HG02870 (cell line): ENCODE results near the gene HPD.
"Not testable (repeated sequence)": the region's sequence is repeated elsewhere in the genome, so short reads cannot be mapped to it uniquely, and the experiment has no call there.

Experiments used
- ATAC-seq: cut with Tn5 transposase; IDR thresholded peaks from one replicate; pipeline ENCODE4 v1.9.1; 2021; ENCODE audit warnings: mild to moderate bottlenecking, moderate library complexity; ENCODE audit not compliant: unreplicated experiment

HPD gene

GRCh38 chr12:121858662-121859572 lies at the start of gene HPD:
Gene HPD, minus strand, starts transcription at chr12:121858859. Its CDS starts 36 bp downstream, at chr12:121858823.
- no peak for ATAC-seq

- no peak for ATAC-seq
Observed at GRCh38 chr12:121905746-121906145, 47.1 kb upstream of the HPD start.

- ATAC-seq = no peak
Observed at GRCh38 chr12:121903202-121903601, 44.5 kb upstream of the HPD start.

GRCh38 chr12:121899590-121899989 lies 40.9 kb upstream of the HPD start:
- no peak for ATAC-seq

GRCh38 chr12:121898287-121898686 lies 39.6 kb upstream of the HPD start:
- ATAC-seq = no peak

- no peak for ATAC-seq
Observed at GRCh38 chr12:121894633-121895032, 36.0 kb upstream of the HPD start.

- no peak for ATAC-seq
Observed at GRCh38 chr12:121893961-121894460, 35.4 kb upstream of the HPD start.

- ATAC-seq = no peak
Observed at GRCh38 chr12:121892673-121893561, 34.3 kb upstream of the HPD start.

- ATAC-seq = not testable (repeated sequence)
Observed at GRCh38 chr12:121889661-121890060, 31.0 kb upstream of the HPD start.

GRCh38 chr12:121889274-121889624 lies 30.6 kb upstream of the HPD start:
- no peak for ATAC-seq

- ATAC-seq = peak; percentile 90
Observed at GRCh38 chr12:121888478-121889273, 30.0 kb upstream of the HPD start, which contains the start of gene PSMD9. Gene PSMD9, plus strand, starts transcription at chr12:121888790. Its CDS starts 67 bp downstream, at chr12:121888857.

- ATAC-seq = no peak
Observed at GRCh38 chr12:121888083-121888477, 29.4 kb upstream of the HPD start.

GRCh38 chr12:121885129-121885528 lies 26.5 kb upstream of the HPD start:
- ATAC-seq = not testable (repeated sequence)

GRCh38 chr12:121883315-121883660 lies 24.6 kb upstream of the HPD start:
- no peak for ATAC-seq

GRCh38 chr12:121876080-121876447 lies 17.4 kb upstream of the HPD start:
- not testable (repeated sequence) for ATAC-seq

GRCh38 chr12:121875582-121875981 lies 16.9 kb upstream of the HPD start:
- ATAC-seq = no peak

GRCh38 chr12:121874071-121874470 lies 15.4 kb upstream of the HPD start:
- no peak for ATAC-seq

- no peak for ATAC-seq
Observed at GRCh38 chr12:121873216-121873569, 14.5 kb upstream of the HPD start.

- no peak for ATAC-seq
Observed at GRCh38 chr12:121872546-121873215, 14.0 kb upstream of the HPD start.

- ATAC-seq = no peak
Observed at GRCh38 chr12:121871467-121871866, 12.8 kb upstream of the HPD start.
